Right kidney (tissue), 1 donor: ENCODE results near the gene SMG6.
A peak's percentile ranks its signal among the peaks of the same experiment; 100 is the strongest.

ENCODE experiments used
- DNase-seq: peaks from one replicate; pipeline ENCODE4 v3.0.0-alpha.2; 2016

Gene SMG6

GRCh38 chr17:2060385-2060658 is 243.3 kb downstream of the SMG6 start:
- no peak for DNase-seq

- DNase-seq = peak; percentile 39
Measured at GRCh38 chr17:2059547-2060384, 243.8 kb downstream of the SMG6 start.

GRCh38 chr17:2058586-2059546 is 244.7 kb downstream of the SMG6 start:
- peak; percentile 66 for DNase-seq

GRCh38 chr17:2057760-2058585 is 245.6 kb downstream of the SMG6 start:
- DNase-seq = peak; percentile 78

GRCh38 chr17:2057175-2057759 is 246.3 kb downstream of the SMG6 start:
- DNase-seq = peak; percentile 77

GRCh38 chr17:2056206-2057174 is 247.1 kb downstream of the SMG6 start:
- DNase-seq = peak; percentile 81

GRCh38 chr17:2055292-2056205 is 248.0 kb downstream of the SMG6 start:
- DNase-seq = no peak

- peak; percentile 95 for DNase-seq
Measured at GRCh38 chr17:2054512-2055291, 248.9 kb downstream of the SMG6 start, which contains the start of gene HIC1. TSS of gene HIC1 (plus strand) at chr17:2055103. CDS start at chr17:2056691, 1,588 bp downstream.

- no peak for DNase-seq
Measured at GRCh38 chr17:2054262-2054511, 249.4 kb downstream of the SMG6 start.

GRCh38 chr17:2053380-2054261 is 250.0 kb downstream of the SMG6 start:
- DNase-seq = peak; percentile 84

- peak; percentile 37 for DNase-seq
Measured at GRCh38 chr17:2051933-2052559, 251.5 kb downstream of the SMG6 start.

GRCh38 chr17:2051061-2051932 is 252.3 kb downstream of the SMG6 start:
- DNase-seq = no peak

GRCh38 chr17:2050300-2051060 is 253.1 kb downstream of the SMG6 start:
- no peak for DNase-seq

- peak; percentile 83 for DNase-seq
Measured at GRCh38 chr17:2049333-2050299, 254.0 kb downstream of the SMG6 start.
